IMR-90 (cell line): ENCODE data around the gene CPEB2. TPM values are rescaled to one million over a fixed set of nuclear protein-coding genes. Genes with fewer than 3 reads are reported as not detected.

Experiments
- ATAC-seq: fragments of 200-7000 bp; cut with Tn5 transposase; 2 replicates; pipeline ENCODE4 v1.9.1; 2020; ENCODE audit warnings: low read depth, mild to moderate bottlenecking, moderate library complexity
- BruUV-seq: library from RNA; stranded (reverse); fragments of 400-500 nt; replicated peaks from 2 replicates; lab custom pipeline; 2021; lab: Mats Ljungman, UMichigan
- CTCF ChIA-PET: fragments of 300-600 bp; formaldehyde crosslinking; extraction: SDS; loops from one replicate; lab custom pipeline; 2021; ENCODE audit warnings: antibody characterized with exemption; lab: Yijun Ruan, JAX
- POLR2A ChIA-PET: fragments of 300-600 bp; sonication (Branson Sonifier 250); formaldehyde crosslinking; loops from one replicate; lab custom pipeline; 2022; ENCODE audit warnings: antibody characterized with exemption; ENCODE audit not compliant: unreplicated experiment; lab: Charles Lee
- DNase-seq: peaks from one replicate; pipeline ENCODE4 v3.0.0; 2013
- H2AFZ ChIP-seq: replicated peaks from 2 replicates; pipeline ENCODE3; 2013; ENCODE audit warnings: low read length, mild to moderate bottlenecking; ENCODE audit not compliant: poor library complexity
- H2AK5ac ChIP-seq: 2 replicates; pipeline ENCODE4 v1.6.1; 2013; ENCODE audit warnings: low read depth, low read length, inconsistent platforms
- H2AK9ac ChIP-seq: replicated peaks from 2 replicates; pipeline ENCODE3; 2013; ENCODE audit warnings: mild to moderate bottlenecking, low read depth, low read length, moderate library complexity; ENCODE audit not compliant: poor library complexity
- H2BK120ac ChIP-seq: 2 replicates; pipeline ENCODE4 v1.6.1; 2013; ENCODE audit warnings: low read depth, low read length, inconsistent platforms
- H2BK15ac ChIP-seq: 3 replicates; pipeline ENCODE4 v1.6.1; 2013; ENCODE audit warnings: low read depth, low read length, inconsistent platforms
- H2BK20ac ChIP-seq: 2 replicates; pipeline ENCODE4 v1.6.1; 2013; ENCODE audit warnings: low read depth, mild to moderate bottlenecking, inconsistent platforms, low read length, moderate library complexity
- H2BK5ac ChIP-seq: 2 replicates; pipeline ENCODE4 v1.6.1; 2013; ENCODE audit warnings: mild to moderate bottlenecking, low read depth, low read length, inconsistent platforms; ENCODE audit not compliant: poor library complexity, severe bottlenecking
- H3K14ac ChIP-seq: replicated peaks from 2 replicates; pipeline ENCODE4 v1.6.1; 2013; ENCODE audit warnings: low read depth, low read length, inconsistent platforms
- H3K18ac ChIP-seq: 2 replicates; pipeline ENCODE4 v1.6.1; 2013; ENCODE audit warnings: low read depth, low read length, control low read depth
- H3K23ac ChIP-seq: 2 replicates; pipeline ENCODE4 v1.6.1; 2013; ENCODE audit warnings: low read depth, low read length, inconsistent platforms
- H3K27ac ChIP-seq: 2 replicates; pipeline ENCODE4 v1.5.1; 2013; ENCODE audit warnings: mild to moderate bottlenecking, control low read depth, low read length; ENCODE audit not compliant: insufficient read depth
- H3K27me3 ChIP-seq: 2 replicates; pipeline ENCODE4 v1.6.1; 2013; ENCODE audit warnings: low read length; ENCODE audit not compliant: control insufficient read depth, insufficient read depth
- H3K36me3 ChIP-seq: 2 replicates; pipeline ENCODE4 v1.6.1; 2013; ENCODE audit warnings: low read length, mixed read lengths; ENCODE audit not compliant: control insufficient read depth, insufficient read depth
- H3K4ac ChIP-seq: 2 replicates; pipeline ENCODE4 v1.6.1; 2013; ENCODE audit warnings: low read depth, low read length, inconsistent platforms
- H3K4me1 ChIP-seq: 2 replicates; pipeline ENCODE4 v1.6.1; 2013; ENCODE audit warnings: low read length, mixed read lengths; ENCODE audit not compliant: control insufficient read depth, insufficient read depth
- H3K4me2 ChIP-seq: 2 replicates; pipeline ENCODE4 v1.6.1; 2013; ENCODE audit warnings: low read depth, mild to moderate bottlenecking, control low read depth, low read length, moderate library complexity
- H3K4me3 ChIP-seq: 2 replicates; pipeline ENCODE4 v1.5.1; 2013; ENCODE audit warnings: low read depth, mild to moderate bottlenecking, control low read depth, low read length, moderate library complexity; ENCODE audit not compliant: insufficient read depth
- H3K56ac ChIP-seq: 2 replicates; pipeline ENCODE4 v1.6.1; 2013; ENCODE audit warnings: low read length, inconsistent platforms; ENCODE audit not compliant: insufficient read depth; ENCODE audit errors: extremely low read depth
- H3K79me1 ChIP-seq, 2 experiments: 2 replicates each; pipeline ENCODE4 v1.6.1; 2013; ENCODE audit warnings: low read length in 2 of 2, inconsistent platforms in 1 of 2, low read depth in 1 of 2
- H3K9ac ChIP-seq: 2 replicates; pipeline ENCODE4 v1.6.1; 2013; ENCODE audit warnings: low read depth, low read length, control low read depth
- H3K9me1 ChIP-seq: 2 replicates; pipeline ENCODE4 v1.6.1; 2013; ENCODE audit warnings: low read length, inconsistent platforms; ENCODE audit not compliant: insufficient read depth
- H3K9me3 ChIP-seq: 2 replicates; pipeline ENCODE4 v1.6.1; 2013; ENCODE audit warnings: low read length; ENCODE audit not compliant: control insufficient read depth, insufficient read depth
- H4K20me1 ChIP-seq: 2 replicates; pipeline ENCODE4 v1.6.1; 2013; ENCODE audit warnings: low read length, inconsistent platforms; ENCODE audit not compliant: insufficient read depth
- H4K5ac ChIP-seq: 2 replicates; pipeline ENCODE4 v1.6.1; 2013; ENCODE audit warnings: mild to moderate bottlenecking, low read depth, low read length, control low read depth
- H4K8ac ChIP-seq, 2 experiments: 2 replicates each; pipeline ENCODE4 v1.6.1; 2013; ENCODE audit warnings: low read depth in 2 of 2, low read length in 2 of 2, control low read depth in 1 of 2, inconsistent platforms in 1 of 2
- H4K91ac ChIP-seq: 2 replicates; pipeline ENCODE4 v1.6.1; 2013; ENCODE audit warnings: low read depth, low read length, inconsistent platforms; ENCODE audit not compliant: insufficient read depth
- BHLHE40 ChIP-seq: fragments of 150-350 bp; IDR thresholded peaks from 2 replicates; pipeline ENCODE4 v1.6.1; 2016; ENCODE audit warnings: mild to moderate bottlenecking, low read depth, low read length
- CEBPB ChIP-seq: IDR thresholded peaks from 2 replicates; pipeline ENCODE4 v1.6.1; 2012; ENCODE audit warnings: low read depth, low read length, improper control_type of control experiment
- CHD1 ChIP-seq: IDR thresholded peaks from 2 replicates; pipeline ENCODE4 v1.6.1; 2012; ENCODE audit warnings: low read depth, low read length, improper control_type of control experiment
- ELK1 ChIP-seq: fragments of 150-350 bp; IDR thresholded peaks from 2 replicates; pipeline ENCODE4 v1.6.1; 2016; ENCODE audit warnings: low read depth, mild to moderate bottlenecking, low read length, moderate library complexity, borderline replicate concordance
- FOS ChIP-seq: fragments of 150-350 bp; IDR thresholded peaks from 2 replicates; pipeline ENCODE4 v1.6.1; 2016; ENCODE audit warnings: low read depth, low read length
- MAFK ChIP-seq: IDR thresholded peaks from 2 replicates; pipeline ENCODE4 v1.6.1; 2012; ENCODE audit warnings: low read depth, low read length, improper control_type of control experiment
- MAZ ChIP-seq: IDR thresholded peaks from 2 replicates; pipeline ENCODE4 v1.6.1; 2012; ENCODE audit warnings: low read depth, mild to moderate bottlenecking, low read length, improper control_type of control experiment, moderate library complexity, borderline replicate concordance
- MXI1 ChIP-seq: IDR thresholded peaks from 2 replicates; pipeline ENCODE4 v1.6.1; 2012; ENCODE audit warnings: low read depth, mild to moderate bottlenecking, low read length, moderate library complexity, borderline replicate concordance
- NFE2L2 ChIP-seq: fragments of 150-350 bp; IDR thresholded peaks from 2 replicates; pipeline ENCODE4 v1.6.1; 2016; ENCODE audit warnings: low read depth, mild to moderate bottlenecking, low read length
- RAD21 ChIP-seq: IDR thresholded peaks from 2 replicates; pipeline ENCODE4 v1.6.1; 2012; ENCODE audit warnings: low read length, improper control_type of control experiment
- RCOR1 ChIP-seq: IDR thresholded peaks from 2 replicates; pipeline ENCODE4 v1.6.1; 2012; ENCODE audit warnings: mild to moderate bottlenecking, low read length, improper control_type of control experiment; ENCODE audit not compliant: insufficient replicate concordance
- RFX5 ChIP-seq: IDR thresholded peaks from 2 replicates; pipeline ENCODE4 v1.8.0; 2012; ENCODE audit warnings: low read depth, mild to moderate bottlenecking, low read length, moderate library complexity
- WGBS, 2 experiments: methylation state at CpG; one replicate each; pipeline versions ENCODE4 v1.1.5 to v1.1.7; 2013; ENCODE audit warnings: missing lambda C conversion rate in 2 of 2; ENCODE audit not compliant: insufficient read length in 1 of 2; ENCODE audit errors: extremely low coverage in 2 of 2; 5-methylcytosine and 5-hydroxymethylcytosine counted together
- dilution Hi-C: fragments of 300-500 bp; cut with HindIII; formaldehyde crosslinking; loops from one replicate; pipeline ENCODE4 v1.14.3; 2018; ENCODE audit warnings: low sequenced_read_pairs; ENCODE audit not compliant: unreplicated experiment
- in situ Hi-C: fragments of 300-500 bp; cut with MboI; formaldehyde crosslinking; loops from 3 replicates; pipeline ENCODE4 v1.14.3; 2019; ENCODE audit warnings: low sequenced_read_pairs, inconsistent platforms, mixed read lengths
- intact Hi-C: fragments of 100-400 bp; cut with micrococcal nuclease; formaldehyde crosslinking; loops from 2 replicates; pipeline ENCODE4 v1.10.0; 2022
- polyA plus RNA-seq, 3 experiments: library from polyadenylated mRNA; depleted of rRNA; stranded (reverse); fragments of >200 nt; gene quantifications; 2 replicates each; pipeline ENCODE4 v1.2.3, GENCODE V29; 2012; ENCODE audit warnings: low replicate concordance in 1 of 3
- total RNA-seq: library from RNA; depleted of rRNA; stranded (reverse); fragments of >200 nt; gene quantifications from 2 replicates; pipeline ENCODE4 v1.2.3, GENCODE V29; 2012

CPEB2 gene
- total and polyA plus RNA-seq, 2 of the 4 experiments (the other 2 are of a cell fraction), result 10.6 to 12.0 TPM

- intact Hi-C loops, result no loop called here
- ATAC-seq (no peak), DNase-seq (no peak)
- Histone ChIP-seq H3K4me3 (no peak overlapping the region), H4K20me1 (no peaks in the 10 kb centered on the region), H3K56ac (no peak overlapping the region), H2BK15ac (no peak overlapping the region), H3K79me1 (peaks cover 5 to 7% of the 10 kb centered on the region in 2 experiments; a peak in 2 of 4 replicates), H3K9me1 (no peaks in the 10 kb centered on the region), H4K8ac (no peak overlapping the region), H4K91ac (no peak overlapping the region), H2AFZ (no peak overlapping the region), H4K5ac (no peak overlapping the region), H3K27ac (no peak overlapping the region), H3K14ac (no peak overlapping the region), H3K23ac (no peak overlapping the region), H3K36me3 (peaks cover 13% of the 10 kb centered on the region), H3K4ac (no peak overlapping the region), H2AK5ac (no peak overlapping the region), H3K4me1 (no peaks in the 10 kb centered on the region), H3K27me3 (no peaks in the 10 kb centered on the region), H2BK5ac (no peak overlapping the region), H3K4me2 (no peak overlapping the region), H2BK120ac (no peak overlapping the region), H2AK9ac (no peak overlapping the region), H2BK20ac (no peak overlapping the region), H3K9me3 (no peaks in the 10 kb centered on the region), H3K9ac (no peak overlapping the region), H3K18ac (no peak overlapping the region)
- ChIA-PET CTCF (no interaction called here), POLR2A (no interaction called here)
- in situ Hi-C loops, result loop anchor here (25.0 kb wide), 1 partner anchor 396 kb away; the partner anchor contains the start of gene CC2D2A
- TF ChIP-seq ELK1, result no peak
- no peak for TF ChIP-seq CHD1
- no peak for TF ChIP-seq BHLHE40
- no peak for TF ChIP-seq MAZ
- TF ChIP-seq CEBPB, result no peak
- no peak for TF ChIP-seq RCOR1
- no peak for TF ChIP-seq NFE2L2
- TF ChIP-seq MAFK, result no peak
- TF ChIP-seq RFX5, result no peak
- TF ChIP-seq FOS, result no peak
- no peak for TF ChIP-seq RAD21
- no peak for TF ChIP-seq MXI1
- dilution Hi-C loops, result no loop called here
- 94% methylated on average over 5 of the region's 7 CpGs; no CpG with 5 or more reads in 1 of the 2 experiments for WGBS, 2 experiments
- BruUV-seq, result no TSS peak
Observed at GRCh38 chr4:15066140-15066539, 63.9 kb downstream of the CPEB2 start.
